Cortex of kidney (tissue), 1 donor: Measurements from ENCODE around the gene MED27.
"Not testable (repeated sequence)": the region's sequence is repeated elsewhere in the genome, so short reads cannot be mapped to it uniquely, and the experiment has no call there.

Experiments used
- DNase-seq: peaks from one replicate; lab custom pipeline; 2025; lab: John Stamatoyannopoulos, UW

The MED27 gene

GRCh38 chr9:131921635-131922034 is 158.0 kb downstream of the MED27 start:
- not testable (repeated sequence) for DNase-seq

DNA sequence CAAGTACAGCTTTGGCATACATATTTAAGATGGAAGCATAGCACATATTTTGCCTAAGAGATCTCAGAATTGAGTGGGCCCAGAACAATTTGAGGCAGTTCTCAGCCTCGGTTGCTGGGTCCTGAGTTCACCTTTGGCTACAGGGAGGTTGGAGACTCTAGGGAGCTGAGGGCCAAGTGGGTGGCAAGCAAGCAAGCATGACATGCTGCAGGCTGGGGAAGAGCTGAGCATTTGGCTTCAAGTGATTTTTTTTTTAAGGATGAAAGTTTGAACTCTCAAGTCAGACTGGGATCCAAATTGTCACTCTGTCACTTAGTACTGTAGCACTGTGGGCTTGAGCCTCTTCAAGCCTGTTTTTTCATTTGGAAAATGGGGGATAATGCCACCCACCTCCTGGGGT is 160.5 kb downstream of the MED27 start:
- DNase-seq: no peak

DNA sequence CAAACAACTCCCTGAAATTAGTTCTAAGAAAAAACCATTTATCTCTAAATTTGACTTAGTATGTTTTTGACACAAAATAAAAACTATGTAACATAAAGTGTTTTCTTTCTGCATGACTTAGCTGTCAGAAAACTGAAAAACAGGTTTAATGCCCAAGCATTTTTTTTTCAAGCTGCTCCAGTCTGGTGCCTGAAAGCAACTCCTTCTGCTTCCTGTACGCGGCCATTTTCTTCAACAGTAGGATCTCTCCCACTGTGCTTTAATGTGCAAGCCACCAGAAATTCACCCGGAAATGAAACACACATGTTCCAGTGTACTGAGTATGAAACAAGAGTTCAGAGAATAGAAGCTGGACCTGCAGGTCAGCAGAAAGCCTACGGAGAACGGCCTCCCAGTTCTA is 161.2 kb downstream of the MED27 start:
- no peak for DNase-seq

DNA sequence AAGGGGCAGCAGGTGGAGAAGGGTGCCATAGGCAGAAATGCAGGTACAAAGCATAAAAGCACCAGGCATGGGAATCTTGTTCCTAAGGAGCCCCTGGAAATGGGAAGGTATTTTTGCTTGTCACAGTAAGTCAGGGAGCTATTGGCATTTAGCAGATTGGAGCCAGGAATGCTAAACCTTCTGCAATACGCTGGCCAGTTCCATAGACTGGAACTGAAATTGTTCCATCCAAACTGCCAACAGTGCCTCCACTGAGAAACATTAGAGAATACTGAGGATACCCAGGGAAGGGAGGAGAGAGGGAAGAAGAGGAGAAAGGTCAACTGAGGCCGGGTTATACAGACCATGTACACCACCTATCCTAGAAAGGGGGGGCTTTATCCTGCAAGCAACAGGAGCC is 162.7 kb downstream of the MED27 start:
- DNase-seq: no peak

DNA sequence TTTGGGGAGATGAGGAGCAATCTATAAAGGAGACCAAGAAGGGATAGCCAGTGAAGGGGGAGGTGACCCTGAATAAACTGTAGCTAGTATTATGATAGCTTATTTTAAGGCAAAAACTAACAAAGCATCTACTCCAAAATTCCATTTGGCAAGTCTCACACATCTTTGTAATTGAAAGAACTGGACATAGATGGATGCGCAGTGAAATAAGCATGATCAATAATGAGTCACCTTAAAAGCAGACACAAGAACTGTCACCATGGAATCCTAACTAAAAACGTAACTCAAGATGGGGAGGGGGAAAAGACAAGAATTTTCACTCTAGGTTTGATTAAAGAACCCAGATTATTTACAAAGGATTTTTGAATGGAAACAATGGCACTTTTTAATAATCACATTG is 164.5 kb downstream of the MED27 start:
- no peak for DNase-seq

DNA sequence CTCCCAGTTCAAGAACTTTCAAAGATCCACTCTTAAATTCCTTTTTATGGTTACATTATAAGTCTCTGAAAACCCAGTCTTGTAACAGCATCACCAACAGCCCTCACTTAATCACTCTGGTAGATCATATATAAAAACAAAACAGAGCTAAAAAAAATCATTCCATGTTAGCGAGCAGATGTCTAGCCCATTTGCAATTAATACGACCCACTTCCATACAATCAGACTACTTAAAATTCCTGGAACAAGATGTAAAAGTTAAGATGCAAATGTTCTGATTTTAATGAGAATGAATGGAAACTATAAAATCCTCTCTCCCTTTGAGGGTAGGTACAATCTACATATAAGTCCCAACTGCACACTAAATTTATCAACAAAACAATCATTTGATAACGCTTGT is 167.0 kb downstream of the MED27 start:
- no peak for DNase-seq

GRCh38 chr9:131912069-131912468 is 167.6 kb downstream of the MED27 start:
- no peak for DNase-seq

- DNase-seq: no peak
Measured at GRCh38 chr9:131910572-131910971, 169.1 kb downstream of the MED27 start.

DNA sequence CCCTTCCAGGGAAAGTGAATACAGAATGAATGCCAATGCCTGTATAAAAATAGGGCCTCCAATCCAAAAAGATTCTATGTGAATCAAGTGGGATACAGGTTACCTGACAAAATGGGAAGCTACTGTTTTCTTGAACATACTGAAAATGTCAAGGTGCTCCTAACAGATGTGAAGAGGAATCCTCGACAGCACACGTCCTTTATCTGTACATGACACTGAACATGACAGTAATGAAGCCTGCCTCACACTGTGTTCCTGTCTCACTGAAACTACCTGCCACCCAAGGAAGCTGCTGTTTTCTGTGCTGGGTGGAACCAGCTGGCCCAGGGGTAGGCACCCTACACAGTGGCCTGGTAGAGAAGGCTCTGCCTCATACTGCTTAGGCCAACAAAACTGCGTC is 174.5 kb downstream of the MED27 start:
- no peak for DNase-seq

- no peak for DNase-seq
Measured at GRCh38 chr9:131899296-131900228, 180.1 kb downstream of the MED27 start.

DNA sequence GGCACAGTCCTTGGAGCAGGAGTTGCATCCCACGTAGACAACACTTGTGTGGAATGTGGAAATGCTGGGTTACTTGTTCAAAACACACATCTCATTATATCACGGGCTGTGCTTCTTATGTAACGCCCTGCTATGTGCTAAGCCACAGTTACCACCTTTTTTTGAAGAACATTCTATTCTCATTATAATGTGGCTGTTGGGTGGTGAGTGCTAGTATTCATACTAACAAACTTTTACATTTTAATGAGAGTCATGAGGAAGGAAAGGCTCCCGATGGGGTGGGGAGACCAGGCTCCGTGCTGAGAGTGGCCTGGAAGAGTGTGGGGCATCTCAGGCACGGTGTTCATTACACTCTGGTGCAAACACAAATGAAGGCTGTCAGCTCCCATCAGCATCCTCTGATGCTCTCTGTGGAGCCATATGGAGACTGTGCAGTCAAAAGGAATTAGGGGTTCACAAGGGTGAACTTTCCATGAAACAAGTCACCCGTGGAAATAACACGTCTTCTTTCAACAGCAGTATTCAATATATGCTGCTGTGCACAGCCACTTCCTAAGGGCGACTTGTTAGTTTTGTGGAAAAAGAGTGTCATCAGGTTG is 186.7 kb downstream of the MED27 start:
- DNase-seq: no peak

DNA sequence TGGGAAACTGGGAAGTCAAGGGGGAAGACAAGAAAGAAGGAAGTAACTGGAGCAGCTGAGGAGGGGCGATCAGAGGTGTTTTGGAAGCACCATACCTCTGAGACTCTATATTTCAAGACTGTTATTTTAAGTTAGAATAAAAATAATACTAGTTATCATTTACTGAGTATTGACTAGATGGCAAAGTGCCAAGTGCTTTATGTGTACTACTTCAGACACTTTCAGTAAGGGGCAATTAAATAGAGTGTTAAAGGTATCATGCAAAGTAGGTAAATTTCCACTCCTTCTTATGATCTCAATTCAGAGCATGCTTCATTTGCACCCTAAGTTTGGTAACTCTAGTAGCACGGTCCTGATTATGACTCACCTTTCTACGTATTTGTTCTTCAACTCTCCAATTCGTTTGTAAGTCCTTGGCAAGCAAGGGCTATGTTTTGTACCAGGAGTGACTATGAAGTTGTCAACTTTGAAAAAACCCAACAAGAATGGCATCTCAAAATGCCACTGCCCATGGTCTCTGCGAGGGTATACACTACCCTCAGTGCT is 187.4 kb downstream of the MED27 start:
- DNase-seq: no peak

DNA sequence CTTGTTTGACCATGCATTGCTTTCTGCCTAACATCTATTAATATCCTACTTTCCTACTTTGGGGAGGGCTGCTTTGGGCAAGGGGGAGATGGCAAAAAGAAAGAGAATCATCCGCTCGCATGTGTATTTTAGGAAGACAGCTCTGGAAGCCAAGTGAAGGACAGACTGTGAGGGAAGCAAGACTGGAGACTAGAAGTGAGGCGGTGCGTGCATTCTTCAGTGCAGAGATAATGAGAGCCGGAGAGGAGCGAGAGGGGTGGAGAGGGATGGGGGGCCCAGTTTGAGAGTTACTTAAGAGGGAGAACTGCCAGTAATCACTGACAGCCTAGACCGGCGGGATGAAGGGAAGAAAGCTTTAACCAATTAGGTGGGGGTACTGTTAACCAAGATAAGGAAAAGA is 188.1 kb downstream of the MED27 start:
- no peak for DNase-seq

GRCh38 chr9:131889437-131890251 is 190.0 kb downstream of the MED27 start:
- no peak for DNase-seq

DNA sequence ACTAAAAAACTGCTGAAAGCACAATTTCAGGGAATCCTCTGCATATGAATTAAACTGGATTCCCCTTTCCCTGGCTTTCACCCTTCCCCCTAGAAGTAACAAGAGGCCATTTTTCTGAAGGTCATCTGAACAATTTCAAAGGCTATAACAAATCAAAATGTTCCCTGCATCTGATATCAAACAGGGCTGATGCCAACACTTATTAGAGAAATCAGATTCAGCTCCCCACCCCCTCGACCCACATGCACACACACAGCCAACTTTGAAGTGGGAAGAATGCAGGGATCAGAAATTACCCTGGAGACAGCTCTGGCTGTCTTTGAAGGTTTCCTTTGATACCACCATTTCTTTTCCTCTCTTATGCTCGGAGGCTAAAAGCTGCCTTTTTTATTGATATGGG is 190.7 kb downstream of the MED27 start:
- no peak for DNase-seq

GRCh38 chr9:131887680-131888079 is 192.0 kb downstream of the MED27 start:
- no peak for DNase-seq

DNA sequence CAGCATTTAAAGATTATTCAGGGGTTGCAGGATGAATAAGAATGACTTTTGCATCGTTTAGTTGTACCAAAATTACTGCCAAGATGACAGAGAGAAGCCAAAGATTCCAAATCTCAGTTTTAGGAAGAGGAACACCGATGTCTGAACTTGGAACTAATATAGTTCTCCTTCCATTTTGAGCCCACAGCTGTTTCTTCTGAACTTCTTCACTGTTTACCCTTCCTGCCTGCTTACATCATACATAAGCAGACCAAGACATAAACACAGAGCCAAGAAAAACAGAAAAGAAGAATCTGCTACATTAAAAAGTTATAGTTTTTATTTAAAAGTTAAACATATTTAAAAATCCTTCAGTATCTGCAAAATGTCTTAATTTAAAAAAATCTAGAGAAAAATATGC is 192.8 kb downstream of the MED27 start:
- no peak for DNase-seq

DNA sequence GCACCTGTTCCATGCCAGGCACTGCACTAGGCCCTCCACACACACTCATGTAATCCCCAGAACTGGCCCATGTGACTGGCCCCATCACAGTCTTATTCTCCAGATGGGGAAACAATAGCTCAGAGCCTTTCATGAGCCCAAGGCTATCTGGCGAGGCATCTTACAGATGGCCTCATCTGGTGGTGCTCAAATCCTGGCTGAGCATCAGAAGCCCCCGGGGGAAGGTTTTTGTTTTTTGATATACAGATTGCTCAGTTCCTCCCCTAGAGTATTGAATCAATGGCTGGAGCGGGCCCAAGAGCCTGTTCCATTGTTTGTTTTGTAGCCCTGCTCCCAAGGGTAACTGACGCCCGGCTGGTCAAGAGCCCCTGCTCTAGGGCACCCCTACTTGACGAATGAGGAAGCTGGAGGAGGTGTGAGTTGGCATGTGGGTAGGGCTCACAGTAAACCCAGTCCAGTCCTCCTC is 194.5 kb downstream of the MED27 start:
- no peak for DNase-seq

DNA sequence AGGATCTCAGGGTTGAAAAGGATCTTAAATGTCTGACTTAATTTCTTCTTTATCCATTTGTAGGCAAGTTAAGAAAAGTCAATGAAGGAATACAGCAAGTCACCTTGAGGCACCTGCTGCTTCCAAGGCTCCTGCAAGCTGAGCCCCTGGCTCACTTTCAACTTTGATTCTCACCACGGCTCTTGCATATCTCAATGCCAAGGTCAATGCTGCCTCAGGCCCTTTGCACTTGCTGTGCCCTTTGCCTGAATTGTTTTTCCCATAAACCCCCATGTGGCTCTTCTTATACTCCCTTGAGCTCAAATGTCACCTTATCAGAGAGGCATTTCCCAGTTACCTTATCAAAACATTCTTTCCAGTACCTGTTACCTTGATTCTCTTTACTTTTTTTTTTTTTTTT is 195.4 kb downstream of the MED27 start:
- DNase-seq: no peak

DNA sequence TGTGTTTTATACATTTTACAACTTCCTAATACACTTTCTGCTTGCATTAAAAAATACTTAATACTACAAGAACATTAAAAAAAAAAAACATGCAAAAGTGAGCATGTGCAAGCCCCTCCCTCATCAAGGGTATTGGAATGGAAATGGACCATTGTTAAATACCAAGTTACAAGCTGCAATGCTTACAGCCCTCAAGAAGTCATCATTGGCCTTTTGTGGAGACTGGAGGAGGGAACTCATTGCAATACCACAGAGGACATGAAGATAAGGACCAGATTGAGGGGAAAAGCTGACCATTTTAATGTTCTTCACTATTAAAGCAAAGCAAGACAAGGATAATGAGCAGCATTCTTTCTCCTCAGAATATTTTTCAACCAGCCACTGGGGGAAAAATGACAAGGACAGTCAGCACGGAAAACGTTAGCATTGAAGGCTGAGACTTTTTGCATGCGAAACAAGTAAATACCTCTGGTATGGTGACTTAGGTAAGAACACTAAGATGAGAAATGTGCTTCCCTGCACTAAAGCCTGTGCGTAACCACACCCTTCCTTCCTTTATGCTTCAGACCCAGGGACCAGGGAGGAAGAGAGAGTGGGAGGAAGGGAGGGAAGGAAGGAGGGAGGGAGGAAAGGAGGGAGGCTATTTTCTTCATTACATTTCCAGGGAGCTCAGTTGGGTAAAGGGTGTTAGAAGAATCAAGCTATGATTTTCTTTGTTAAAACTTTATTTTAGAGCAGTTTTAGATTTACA is 198.7 kb downstream of the MED27 start:
- DNase-seq: no peak

GRCh38 chr9:131879911-131880290 is 199.8 kb downstream of the MED27 start:
- DNase-seq: no peak
